Measurements from ENCODE around the gene MAP7. TPM values are rescaled to one million over a fixed set of nuclear protein-coding genes. Genes with fewer than 3 reads are reported as not detected.
"Not testable (repeated sequence)": the region's sequence is repeated elsewhere in the genome, so short reads cannot be mapped to it uniquely, and the experiment has no call there.

The MAP7 gene
- total RNA-seq, 1 donor from 2014 or later = 0.35 TPM

DNA sequence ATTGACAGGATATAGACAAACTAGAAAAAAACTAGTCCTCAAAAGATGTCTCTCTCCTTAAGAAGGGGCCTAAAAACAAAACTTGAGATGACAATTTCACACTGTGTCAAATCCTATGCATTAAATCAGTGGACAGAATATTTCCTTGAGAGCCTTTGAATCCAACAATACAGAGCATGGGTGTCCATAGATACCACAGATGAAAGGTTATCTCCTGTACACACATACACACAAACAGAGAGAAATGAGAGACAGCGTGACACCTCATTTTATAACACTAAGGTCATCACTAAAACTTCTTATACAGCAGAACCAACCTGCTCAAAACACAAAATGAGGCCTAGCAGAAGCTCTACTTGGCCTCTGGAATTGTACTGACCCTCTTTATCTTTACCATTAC, 55.5 kb downstream of the MAP7 start:
- Mint-ChIP-seq H3K4me3 (no peak overlapping the region), H3K36me3 (ENCODE audit: low read depth) (no peaks in the 10 kb centered on the region), H3K9me3 (no peaks in the 10 kb centered on the region), H3K27me3 (peaks cover 10% of the 10 kb centered on the region), H3K27ac (no peak overlapping the region), H3K4me1 (no peaks in the 10 kb centered on the region)
- intact Hi-C loops (cut with micrococcal nuclease) = no loop called here
- CTCF ChIA-PET = interaction anchor here (0.7 kb wide), 1 partner anchor 492 kb away, joined by 3 read pairs; no protein-coding TSS in a partner anchor
- no peak for DNase-seq
- TF ChIP-seq, protein P1, sequence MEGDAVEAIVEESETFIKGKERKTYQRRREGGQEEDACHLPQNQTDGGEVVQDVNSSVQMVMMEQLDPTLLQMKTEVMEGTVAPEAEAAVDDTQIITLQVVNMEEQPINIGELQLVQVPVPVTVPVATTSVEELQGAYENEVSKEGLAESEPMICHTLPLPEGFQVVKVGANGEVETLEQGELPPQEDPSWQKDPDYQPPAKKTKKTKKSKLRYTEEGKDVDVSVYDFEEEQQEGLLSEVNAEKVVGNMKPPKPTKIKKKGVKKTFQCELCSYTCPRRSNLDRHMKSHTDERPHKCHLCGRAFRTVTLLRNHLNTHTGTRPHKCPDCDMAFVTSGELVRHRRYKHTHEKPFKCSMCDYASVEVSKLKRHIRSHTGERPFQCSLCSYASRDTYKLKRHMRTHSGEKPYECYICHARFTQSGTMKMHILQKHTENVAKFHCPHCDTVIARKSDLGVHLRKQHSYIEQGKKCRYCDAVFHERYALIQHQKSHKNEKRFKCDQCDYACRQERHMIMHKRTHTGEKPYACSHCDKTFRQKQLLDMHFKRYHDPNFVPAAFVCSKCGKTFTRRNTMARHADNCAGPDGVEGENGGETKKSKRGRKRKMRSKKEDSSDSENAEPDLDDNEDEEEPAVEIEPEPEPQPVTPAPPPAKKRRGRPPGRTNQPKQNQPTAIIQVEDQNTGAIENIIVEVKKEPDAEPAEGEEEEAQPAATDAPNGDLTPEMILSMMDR (IDR thresholded peaks at IDR 0.05) = no peak
- POLR2A ChIA-PET = no interaction called here
- no peak for ATAC-seq (ENCODE audit: low read depth)

DNA sequence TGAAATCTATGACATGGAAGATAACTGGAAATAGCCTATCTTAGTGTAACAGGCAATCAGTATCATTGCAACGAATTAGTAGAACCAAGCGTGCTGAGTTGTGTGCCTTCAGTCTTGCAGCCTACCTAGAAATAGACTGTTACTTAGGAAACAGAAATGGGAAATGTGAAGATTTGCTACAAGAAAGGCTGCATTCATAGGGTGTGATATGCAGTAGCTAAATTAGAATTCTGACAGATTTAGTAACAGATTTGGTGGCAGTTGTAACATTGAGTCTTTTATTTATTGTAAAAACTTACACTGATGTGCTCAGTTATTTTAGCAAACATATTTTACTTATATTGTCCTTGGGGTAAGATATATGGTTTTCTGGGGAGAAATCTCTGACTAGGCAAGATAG, 56.2 kb downstream of the MAP7 start:
- POLR2A ChIA-PET = no interaction called here
- ATAC-seq (ENCODE audit: low read depth) = no peak
- H3K27ac Mint-ChIP-seq = no peak overlapping the region
- intact Hi-C loops (cut with micrococcal nuclease) = no loop called here
- CTCF ChIA-PET = no interaction called here
- H3K4me3 Mint-ChIP-seq = no peak overlapping the region
- no peaks in the 10 kb centered on the region for H3K4me1 Mint-ChIP-seq
- H3K27me3 Mint-ChIP-seq = peaks cover 10% of the 10 kb centered on the region
- no peaks in the 10 kb centered on the region for H3K36me3 Mint-ChIP-seq (ENCODE audit: low read depth)
- H3K9me3 Mint-ChIP-seq = no peaks in the 10 kb centered on the region
- TF ChIP-seq, protein P1 (IDR thresholded peaks at IDR 0.05) = no peak
- no peak for DNase-seq

DNA sequence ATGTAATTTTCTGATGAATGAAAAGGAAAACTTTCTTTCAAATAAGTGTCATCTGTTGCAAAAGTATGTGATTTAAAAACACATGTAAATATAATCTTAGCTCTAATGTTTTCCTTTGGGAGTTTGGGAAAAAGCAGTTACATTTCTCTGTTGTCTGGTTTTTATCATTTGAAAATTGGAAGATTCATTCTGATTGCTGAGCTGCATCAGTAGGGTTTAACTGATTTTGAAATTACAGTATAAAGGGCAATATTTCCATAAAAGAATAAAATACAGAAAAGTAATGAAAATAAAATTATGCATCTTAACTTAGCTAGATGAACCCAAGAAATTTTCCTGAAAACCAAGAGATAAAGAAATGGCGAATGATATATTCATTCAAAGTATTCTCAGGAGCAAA, 57.8 kb downstream of the MAP7 start:
- Mint-ChIP-seq H3K27me3 (peaks cover 8% of the 10 kb centered on the region), H3K36me3 (ENCODE audit: low read depth) (no peaks in the 10 kb centered on the region), H3K27ac (no peak overlapping the region), H3K9me3 (no peaks in the 10 kb centered on the region), H3K4me1 (no peaks in the 10 kb centered on the region), H3K4me3 (no peak overlapping the region)
- ChIA-PET POLR2A (no interaction called here), CTCF (no interaction called here)
- no peak for DNase-seq
- TF ChIP-seq, protein P1 (IDR thresholded peaks at IDR 0.05) = no peak
- intact Hi-C loops (cut with micrococcal nuclease) = no loop called here
- no peak for ATAC-seq (ENCODE audit: low read depth)

DNA sequence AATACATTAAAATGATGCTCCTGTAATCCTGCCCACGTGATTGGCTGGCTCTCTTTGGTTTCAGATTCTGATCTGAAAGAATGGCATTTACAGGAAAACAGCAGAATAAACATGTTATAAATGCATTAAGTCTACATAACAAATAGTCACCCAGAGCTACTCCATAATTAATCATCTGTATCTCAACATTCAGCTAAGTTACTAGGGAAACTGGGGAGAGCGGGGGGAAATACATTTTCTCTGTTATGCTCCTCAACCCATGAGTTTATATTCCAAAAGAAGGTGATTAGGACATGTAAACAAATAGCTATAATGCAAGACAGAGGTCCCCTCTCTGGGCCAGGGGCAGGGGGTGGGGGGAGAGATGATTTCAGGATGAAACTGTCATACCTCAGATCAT, 58.5 kb downstream of the MAP7 start:
- POLR2A ChIA-PET = no interaction called here
- no peaks in the 10 kb centered on the region for H3K9me3 Mint-ChIP-seq
- no peaks in the 10 kb centered on the region for H3K4me1 Mint-ChIP-seq
- H3K27me3 Mint-ChIP-seq = peaks cover 8% of the 10 kb centered on the region
- TF ChIP-seq, protein P1 (IDR thresholded peaks at IDR 0.05) = no peak
- no peaks in the 10 kb centered on the region for H3K36me3 Mint-ChIP-seq (ENCODE audit: low read depth)
- intact Hi-C loops (cut with micrococcal nuclease) = no loop called here
- no peak for ATAC-seq (ENCODE audit: low read depth)
- no peak overlapping the region for H3K27ac Mint-ChIP-seq
- no peak for DNase-seq
- H3K4me3 Mint-ChIP-seq = no peak overlapping the region
- CTCF ChIA-PET = no interaction called here

DNA sequence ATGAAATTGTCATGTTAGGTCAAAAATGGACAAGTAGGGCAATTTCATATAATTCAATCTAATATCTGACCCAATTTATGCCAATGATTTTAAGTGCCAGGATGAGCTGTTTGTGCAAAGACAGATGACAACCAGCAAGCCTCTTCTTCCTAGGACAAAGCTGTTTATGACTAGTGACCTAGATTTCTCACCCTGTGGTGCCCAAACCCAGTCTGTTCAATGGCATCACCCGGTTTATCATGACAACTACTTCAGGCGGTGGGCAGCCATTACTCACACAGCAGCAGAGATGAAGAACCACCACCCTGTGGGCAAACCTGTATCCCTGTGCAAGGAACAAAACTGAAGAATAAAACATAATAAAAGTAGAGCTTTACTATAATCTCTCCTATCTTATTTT, 59.0 kb downstream of the MAP7 start:
- H3K36me3 Mint-ChIP-seq (ENCODE audit: low read depth) = no peaks in the 10 kb centered on the region
- no peak overlapping the region for H3K27ac Mint-ChIP-seq
- no peak for ATAC-seq (ENCODE audit: low read depth)
- no peak for DNase-seq
- intact Hi-C loops (cut with micrococcal nuclease) = no loop called here
- H3K4me3 Mint-ChIP-seq = no peak overlapping the region
- H3K4me1 Mint-ChIP-seq = no peaks in the 10 kb centered on the region
- ChIA-PET POLR2A (no interaction called here), CTCF (no interaction called here)
- H3K9me3 Mint-ChIP-seq = no peaks in the 10 kb centered on the region
- TF ChIP-seq, protein P1 (IDR thresholded peaks at IDR 0.05) = no peak
- H3K27me3 Mint-ChIP-seq = peaks cover 8% of the 10 kb centered on the region

DNA sequence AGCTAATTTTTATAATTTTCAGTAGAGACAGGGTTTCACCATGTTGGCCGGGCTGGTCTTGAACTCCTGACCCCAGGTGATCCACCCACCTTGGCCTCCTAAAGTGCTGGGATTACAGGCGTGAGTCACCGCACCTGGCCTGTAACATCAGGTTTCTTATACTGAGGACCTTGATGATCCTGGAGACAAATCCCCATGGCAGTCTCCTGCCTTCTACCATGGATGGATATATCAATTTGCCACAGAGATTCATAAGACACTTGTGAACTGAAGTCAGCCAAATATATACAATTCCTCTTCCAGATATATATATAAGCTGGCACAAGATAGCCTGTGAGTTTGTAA, 60.6 kb downstream of the MAP7 start:
- H3K36me3 Mint-ChIP-seq (ENCODE audit: low read depth); intact Hi-C loops (cut with micrococcal nuclease); H3K4me1 Mint-ChIP-seq; H3K27ac Mint-ChIP-seq; CTCF ChIA-PET; DNase-seq; H3K27me3 Mint-ChIP-seq; ATAC-seq (ENCODE audit: low read depth); H3K4me3 Mint-ChIP-seq; H3K9me3 Mint-ChIP-seq; POLR2A ChIA-PET: not testable (repeated sequence)

Data from activated B cell treated with CpG ODN at 0.5 μM for 24 hours (primary cell).